ENCODE measurements around the gene CLIP1. TPM values are rescaled to one million over a fixed set of nuclear protein-coding genes. Genes with fewer than 3 reads are reported as not detected.
A peak's percentile ranks its signal among the peaks of the same experiment; 100 is the strongest.

Gene CLIP1
- polyA plus RNA-seq, 3 donors: 6.7 to 50.9 (median 12.9) TPM

DNA sequence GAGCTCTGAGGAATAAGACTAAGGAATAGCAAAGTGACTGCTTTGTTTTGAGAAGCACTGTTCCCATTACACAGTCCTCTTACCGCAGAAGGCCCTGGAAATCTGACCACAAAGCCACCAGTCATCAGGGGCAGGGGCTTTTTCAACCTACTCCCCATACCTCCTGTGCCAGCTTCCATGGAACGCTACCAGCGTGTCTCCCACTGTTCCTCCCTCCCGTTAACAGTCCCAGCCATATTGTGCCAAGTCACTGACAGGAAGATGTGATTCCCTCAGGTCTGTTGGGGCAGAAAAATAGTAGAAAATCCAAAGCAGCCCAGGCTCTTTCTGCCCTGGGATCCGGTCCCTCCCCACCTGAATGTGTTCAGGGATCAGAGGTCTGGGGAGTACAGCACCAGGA, 109.5 kb downstream of the CLIP1 start:
- H3K9me3 Mint-ChIP-seq: no peaks in the 10 kb centered on the region
- Histone ChIP-seq H3K79me2 (ENCODE audit: insufficient read depth, low read length) (no peaks in the 10 kb centered on the region), H4K20me1 (ENCODE audit: insufficient read depth, low read length) (no peaks in the 10 kb centered on the region), H3K27ac (ENCODE audit: low read depth in 1 of 2, low read length in 2 of 2) (no peak overlapping the region), H3K36me3 (replicated peaks in 1 of 2; ENCODE audit: control insufficient read depth in 1 of 2, insufficient read depth in 2 of 2, low read length in 2 of 2) (peaks cover 79 to 96% of the 10 kb centered on the region in 2 donors), H3K4me3 (replicated peaks in 1 of 3; ENCODE audit: low read depth in 2 of 3, low read length in 3 of 3) (no peak overlapping the region), H3K27me3 (ENCODE audit: control insufficient read depth in 2 of 2, insufficient read depth in 2 of 2, low read length in 2 of 2) (no peaks in the 10 kb centered on the region), H3K4me2 (replicated peaks; ENCODE audit: extremely low read depth, low read length, poor library complexity, severe bottlenecking) (no peak overlapping the region), H3K4me1 (ENCODE audit: control insufficient read depth in 1 of 2, insufficient read depth in 2 of 2, low read length in 2 of 2) (no peaks in the 10 kb centered on the region), H3K9ac (ENCODE audit: insufficient read depth, low read length, poor library complexity, severe bottlenecking) (no peak overlapping the region), H3K9me3 (replicated peaks in 1 of 2; ENCODE audit: control insufficient read depth in 1 of 2, insufficient read depth in 1 of 2, low read length in 2 of 2) (no peaks in the 10 kb centered on the region), H2AFZ (ENCODE audit: insufficient read depth, low read depth, low read length, poor library complexity, severe bottlenecking) (no peak overlapping the region)
- intact Hi-C loops (cut with micrococcal nuclease): no loop called here
- H3K4me3 Mint-ChIP-seq: no peak overlapping the region
- H3K36me3 Mint-ChIP-seq: peaks cover 81 to 88% of the 10 kb centered on the region in 2 donors
- H3K27me3 Mint-ChIP-seq (ENCODE audit: low read depth in 3 of 3): no peaks in the 10 kb centered on the region
- no peak for DNase-seq
- TF ChIP-seq CTCF (IDR thresholded peaks at IDR 0.05): no peak
- no peaks in the 10 kb centered on the region for H3K4me1 Mint-ChIP-seq
- peak overlapping the region in 2 of 7 donors; percentile 30 to 68 for H3K27ac Mint-ChIP-seq
- WGBS (ENCODE audit: insufficient coverage): 85% methylated on average over 5 of the region's 5 CpGs

GRCh38 chr12:122311696-122312095, 110.8 kb downstream of the CLIP1 start:
- Histone ChIP-seq H3K4me3 (replicated peaks in 1 of 3; ENCODE audit: low read depth in 2 of 3, low read length in 3 of 3) (no peak overlapping the region), H3K9ac (ENCODE audit: insufficient read depth, low read length, poor library complexity, severe bottlenecking) (no peak overlapping the region), H3K27me3 (ENCODE audit: control insufficient read depth in 2 of 2, insufficient read depth in 2 of 2, low read length in 2 of 2) (no peaks in the 10 kb centered on the region), H3K4me1 (ENCODE audit: control insufficient read depth in 1 of 2, insufficient read depth in 2 of 2, low read length in 2 of 2) (no peaks in the 10 kb centered on the region), H3K79me2 (ENCODE audit: insufficient read depth, low read length) (no peaks in the 10 kb centered on the region), H2AFZ (ENCODE audit: insufficient read depth, low read depth, low read length, poor library complexity, severe bottlenecking) (no peak overlapping the region), H3K36me3 (replicated peaks in 1 of 2; ENCODE audit: control insufficient read depth in 1 of 2, insufficient read depth in 2 of 2, low read length in 2 of 2) (peaks cover 74 to 96% of the 10 kb centered on the region in 2 donors), H3K27ac (ENCODE audit: low read depth in 1 of 2, low read length in 2 of 2) (no peak overlapping the region), H4K20me1 (ENCODE audit: insufficient read depth, low read length) (no peaks in the 10 kb centered on the region), H3K9me3 (replicated peaks in 1 of 2; ENCODE audit: control insufficient read depth in 1 of 2, insufficient read depth in 1 of 2, low read length in 2 of 2) (no peaks in the 10 kb centered on the region), H3K4me2 (replicated peaks; ENCODE audit: extremely low read depth, low read length, poor library complexity, severe bottlenecking) (no peak overlapping the region)
- Mint-ChIP-seq H3K4me3 (no peak overlapping the region), H3K9me3 (no peaks in the 10 kb centered on the region), H3K27me3 (ENCODE audit: low read depth in 3 of 3) (no peaks in the 10 kb centered on the region), H3K4me1 (no peaks in the 10 kb centered on the region), H3K27ac (no peak overlapping the region), H3K36me3 (peaks cover 77 to 88% of the 10 kb centered on the region in 2 donors)
- WGBS (ENCODE audit: insufficient coverage): no CpG with 5 or more reads among the region's 5 CpGs
- intact Hi-C loops (cut with micrococcal nuclease): no loop called here
- TF ChIP-seq CTCF (IDR thresholded peaks at IDR 0.05): no peak
- no peak for DNase-seq
